Fibroblast of lung (primary cell): ENCODE measurements around the gene NEUROG1. TPM values are rescaled to one million over a fixed set of nuclear protein-coding genes. Genes with fewer than 3 reads are reported as not detected.

Experiments
- DNase-seq, 2 donors: peaks; one replicate each; pipeline versions ENCODE4 v3.0.0 to v3.0.0-alpha.2; 2010; ENCODE audit warnings: low read depth in 2 of 2
- H2AFZ ChIP-seq: 2 replicates; pipeline ENCODE4 v1.5.1; 2012; ENCODE audit warnings: low read length, control low read depth, inconsistent platforms
- H3K27ac ChIP-seq: 2 replicates; pipeline ENCODE4 v1.5.1; 2011; ENCODE audit warnings: low read length, control low read depth; ENCODE audit not compliant: insufficient read depth
- H3K27me3 ChIP-seq: 2 replicates; pipeline ENCODE4 v1.5.1; 2011; ENCODE audit warnings: mild to moderate bottlenecking, low read length; ENCODE audit not compliant: control insufficient read depth, insufficient read depth
- H3K36me3 ChIP-seq: 2 replicates; pipeline ENCODE4 v1.5.1; 2011; ENCODE audit warnings: low read length; ENCODE audit not compliant: control insufficient read depth, insufficient read depth
- H3K4me1 ChIP-seq: 2 replicates; pipeline ENCODE4 v1.5.1; 2011; ENCODE audit warnings: low read length; ENCODE audit not compliant: control insufficient read depth, insufficient read depth; ENCODE audit errors: extremely low read depth
- H3K4me2 ChIP-seq: 2 replicates; pipeline ENCODE4 v1.5.1; 2011; ENCODE audit warnings: low read length, control low read depth; ENCODE audit not compliant: insufficient read depth; ENCODE audit errors: extremely low read depth
- H3K4me3 ChIP-seq, 4 experiments: fragments of 200-600 bp in 1 of 4; sonication (generic) in 1 of 4; replicated peaks in 1 of 4; 2 replicates each; pipeline ENCODE4 v1.5.1; 2011 to 2016; ENCODE audit warnings: low read length in 4 of 4, low read depth in 3 of 4, mild to moderate bottlenecking in 3 of 4, control low read depth in 2 of 4, inconsistent platforms in 1 of 4, mixed read lengths in 1 of 4; ENCODE audit not compliant: insufficient read depth in 1 of 4; ENCODE audit errors: control extremely low read depth in 1 of 4
- H3K79me2 ChIP-seq: 2 replicates; pipeline ENCODE4 v1.5.1; 2012; ENCODE audit warnings: mild to moderate bottlenecking, low read length, inconsistent platforms; ENCODE audit not compliant: control insufficient read depth, insufficient read depth
- H3K9ac ChIP-seq: 2 replicates; pipeline ENCODE4 v1.5.1; 2011; ENCODE audit warnings: mild to moderate bottlenecking, low read length, control low read depth; ENCODE audit not compliant: insufficient read depth
- H3K9me3 ChIP-seq: 2 replicates; pipeline ENCODE4 v1.5.1; 2012; ENCODE audit warnings: low read depth, low read length; ENCODE audit not compliant: control insufficient read depth, insufficient read depth
- H4K20me1 ChIP-seq: 2 replicates; pipeline ENCODE4 v1.5.1; 2011; ENCODE audit warnings: low read length; ENCODE audit not compliant: control insufficient read depth, insufficient read depth; ENCODE audit errors: extremely low read depth
- CTCF ChIP-seq, 2 donors: IDR thresholded peaks in 1 of 2; conservative IDR thresholded peaks in 1 of 2; 1 replicate in 1 of 2; 2 replicates in 1 of 2; pipeline ENCODE4 v1.5.1; 2011 to 2012; ENCODE audit warnings: low read length in 2 of 2, control low read depth in 1 of 2, inconsistent platforms in 1 of 2, low read depth in 1 of 2, mild to moderate bottlenecking in 1 of 2
- EZH2 ChIP-seq: IDR thresholded peaks from 2 replicates; pipeline ENCODE4 v1.5.1; 2012; ENCODE audit warnings: low read length, control low read depth, mild to moderate bottlenecking; ENCODE audit errors: missing control alignments
- polyA plus RNA-seq, 2 donors: library from polyadenylated mRNA; depleted of rRNA in 1 of 2; stranded (reverse) in 1 of 2; unstranded in 1 of 2; fragments of >200 nt; gene quantifications; 2 replicates each; pipeline ENCODE4 v1.2.1, GENCODE V29; 2011 to 2012; ENCODE audit warnings: missing spikeins in 1 of 2
- total RNA-seq: library from RNA; depleted of rRNA; stranded (reverse); fragments of >200 nt; gene quantifications from 2 replicates; pipeline ENCODE4 v1.2.1, GENCODE V29; 2014

The NEUROG1 gene
- total and polyA plus RNA-seq, 2 donors (not counting 1 experiment from before 2014, with no cell fraction given) = not detected

GRCh38 chr5:135546912-135547311 lies 11.1 kb upstream of the NEUROG1 start:
- TF ChIP-seq EZH2 (no peak), CTCF (conservative IDR thresholded peaks at IDR 0.05 in 1 of 2, IDR thresholded peaks at IDR 0.05 in 1 of 2; ENCODE audit: low read depth in 1 of 2, low read length in 2 of 2) (no peak)
- H4K20me1 ChIP-seq = no peaks in the 10 kb centered on the region
- no peak overlapping the region for H3K4me2 ChIP-seq
- no peaks in the 10 kb centered on the region for H3K79me2 ChIP-seq
- H3K36me3 ChIP-seq = no peaks in the 10 kb centered on the region
- no peak overlapping the region for H3K27ac ChIP-seq
- peaks cover 37% of the 10 kb centered on the region for H3K27me3 ChIP-seq
- H3K4me1 ChIP-seq = no peaks in the 10 kb centered on the region
- H3K9me3 ChIP-seq = no peaks in the 10 kb centered on the region
- H3K9ac ChIP-seq = no peak overlapping the region
- H3K4me3 ChIP-seq = no peak overlapping the region
- no peak for DNase-seq
- H2AFZ ChIP-seq = no peak overlapping the region

GRCh38 chr5:135546101-135546500 lies 10.3 kb upstream of the NEUROG1 start:
- no peak overlapping the region for H3K27ac ChIP-seq
- DNase-seq = no peak
- H3K79me2 ChIP-seq = no peaks in the 10 kb centered on the region
- no peak overlapping the region for H2AFZ ChIP-seq
- no peaks in the 10 kb centered on the region for H3K4me1 ChIP-seq
- no peak overlapping the region for H3K4me3 ChIP-seq
- no peaks in the 10 kb centered on the region for H3K36me3 ChIP-seq
- no peaks in the 10 kb centered on the region for H3K9me3 ChIP-seq
- TF ChIP-seq CTCF (conservative IDR thresholded peaks at IDR 0.05 in 1 of 2, IDR thresholded peaks at IDR 0.05 in 1 of 2; ENCODE audit: low read depth in 1 of 2, low read length in 2 of 2) = no peak
- TF ChIP-seq EZH2 = no peak
- H3K27me3 ChIP-seq = peaks cover 43% of the 10 kb centered on the region
- no peak overlapping the region for H3K9ac ChIP-seq
- H4K20me1 ChIP-seq = no peaks in the 10 kb centered on the region
- H3K4me2 ChIP-seq = no peak overlapping the region

DNA sequence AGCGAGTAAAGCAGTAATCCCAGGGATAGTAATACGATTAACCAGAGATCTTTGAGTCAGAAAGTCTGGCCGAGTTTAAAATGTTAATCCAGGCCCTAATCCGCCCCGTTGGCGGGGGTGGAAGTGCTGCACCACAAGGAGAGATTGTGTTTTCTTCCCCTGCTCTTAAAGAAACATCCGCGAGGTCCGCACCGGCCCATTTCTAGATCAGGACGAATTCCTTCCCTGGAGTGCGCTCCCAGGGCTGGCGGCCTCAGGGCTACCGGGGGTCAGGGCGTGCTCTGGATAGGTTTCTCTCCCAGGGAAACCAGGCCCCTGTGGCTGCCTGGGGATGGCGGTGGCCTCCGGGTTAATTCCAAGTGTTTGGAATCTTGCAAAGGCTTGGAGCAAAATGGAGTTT lies 9.3 kb upstream of the NEUROG1 start:
- Histone ChIP-seq H3K36me3 (no peaks in the 10 kb centered on the region), H3K4me1 (no peaks in the 10 kb centered on the region), H3K79me2 (no peaks in the 10 kb centered on the region), H3K9me3 (no peaks in the 10 kb centered on the region), H3K27me3 (peaks cover 46% of the 10 kb centered on the region), H2AFZ (no peak overlapping the region), H4K20me1 (no peaks in the 10 kb centered on the region), H3K4me3 (no peak overlapping the region), H3K4me2 (no peak overlapping the region), H3K9ac (no peak overlapping the region), H3K27ac (no peak overlapping the region)
- TF ChIP-seq CTCF (conservative IDR thresholded peaks at IDR 0.05 in 1 of 2, IDR thresholded peaks at IDR 0.05 in 1 of 2; ENCODE audit: low read depth in 1 of 2, low read length in 2 of 2) (no peak), EZH2 (no peak)
- no peak for DNase-seq
